MCF 10A (cell line): ENCODE data around the gene EXPH5. TPM values are rescaled to one million over a fixed set of nuclear protein-coding genes. Genes with fewer than 3 reads are reported as not detected.

Experiments used
- BruUV-seq: library from RNA; stranded (reverse); fragments of 400-500 nt; replicated peaks from 2 replicates; lab custom pipeline; 2021; lab: Mats Ljungman, UMichigan
- CTCF ChIA-PET: fragments of 300-600 bp; sonication (Branson Sonifier 250); formaldehyde crosslinking; extraction: SDS; loops from one replicate; lab custom pipeline; 2021; ENCODE audit warnings: antibody characterized with exemption, inconsistent platforms; lab: Yijun Ruan, JAX
- POLR2A ChIA-PET: fragments of 300-600, 350-650 bp; sonication (Branson Sonifier 250); formaldehyde crosslinking; extraction: SDS; loops from one replicate; lab custom pipeline; 2020; ENCODE audit warnings: antibody characterized with exemption, inconsistent platforms; lab: Yijun Ruan, JAX
- DNase-seq: peaks from one replicate; pipeline ENCODE4 v3.0.0-alpha.2; 2018; ENCODE audit not compliant: unreplicated experiment
- H3K27ac Mint-ChIP-seq: one replicate; pipeline ENCODE4 v1.8.0; 2022; ENCODE audit warnings: mild to moderate bottlenecking, low read depth, mixed read lengths; ENCODE audit not compliant: unreplicated experiment
- H3K27me3 Mint-ChIP-seq: one replicate; pipeline ENCODE4 v1.8.0; 2022; ENCODE audit warnings: mixed read lengths; ENCODE audit not compliant: insufficient read depth, unreplicated experiment
- H3K36me3 Mint-ChIP-seq: one replicate; pipeline ENCODE4 v1.8.0; 2022; ENCODE audit warnings: mild to moderate bottlenecking, moderate library complexity, mixed read lengths; ENCODE audit not compliant: insufficient read depth, unreplicated experiment
- H3K4me1 Mint-ChIP-seq: one replicate; pipeline ENCODE4 v1.8.0; 2022; ENCODE audit warnings: mixed read lengths; ENCODE audit not compliant: insufficient read depth, unreplicated experiment
- H3K4me3 Mint-ChIP-seq: one replicate; pipeline ENCODE4 v1.8.0; 2022; ENCODE audit warnings: mild to moderate bottlenecking, moderate library complexity, mixed read lengths; ENCODE audit not compliant: unreplicated experiment
- H3K9me3 Mint-ChIP-seq: one replicate; pipeline ENCODE4 v1.8.0; 2022; ENCODE audit warnings: mixed read lengths; ENCODE audit not compliant: unreplicated experiment
- CTCF ChIP-seq: fragments of 200-600 bp; IDR thresholded peaks from one replicate; pipeline ENCODE4 v1.8.0; 2022; ENCODE audit warnings: antibody characterized with exemption, mild to moderate bottlenecking; ENCODE audit not compliant: unreplicated experiment
- intact Hi-C: fragments of 100-400 bp; cut with micrococcal nuclease; formaldehyde crosslinking; loops from 2 replicates; pipeline ENCODE4 v1.14.1; 2022
- total RNA-seq: library from RNA; stranded (reverse); gene quantifications from 2 replicates; pipeline ENCODE4 v1.2.3, GENCODE V29; 2022

Gene EXPH5
- total RNA-seq, 1 experiment from 2014 or later, result 9.2 TPM

- POLR2A ChIA-PET, result no interaction called here
- no peaks in the 10 kb centered on the region for H3K9me3 Mint-ChIP-seq
- no peak overlapping the region for H3K4me3 Mint-ChIP-seq
- H3K36me3 Mint-ChIP-seq, result peaks cover 11% of the 10 kb centered on the region
- H3K4me1 Mint-ChIP-seq, result peaks cover 10% of the 10 kb centered on the region
- no peak for TF ChIP-seq CTCF
- no peak for DNase-seq
- H3K27me3 Mint-ChIP-seq, result no peaks in the 10 kb centered on the region
- CTCF ChIA-PET, result no interaction called here
- BruUV-seq, result no TSS peak
- intact Hi-C loops, result no loop called here
- H3K27ac Mint-ChIP-seq, result no peak overlapping the region
These were observed 84.6 kb downstream of the EXPH5 start for GRCh38 chr11:108508653-108509593.

- CTCF ChIA-PET, result no interaction called here
- Mint-ChIP-seq H3K36me3 (no peaks in the 10 kb centered on the region), H3K9me3 (no peaks in the 10 kb centered on the region), H3K4me3 (no peak overlapping the region), H3K27me3 (no peaks in the 10 kb centered on the region), H3K27ac (no peak overlapping the region), H3K4me1 (peaks cover 6% of the 10 kb centered on the region)
- intact Hi-C loops, result no loop called here
- no peak for TF ChIP-seq CTCF
- POLR2A ChIA-PET, result interaction anchor here (1.3 kb wide), 1 partner anchor 35 kb away, joined by 4 read pairs; no protein-coding TSS in a partner anchor
- no TSS peak for BruUV-seq
- DNase-seq, result no peak
These were observed 92.2 kb downstream of the EXPH5 start for GRCh38 chr11:108501396-108501795.

GRCh38 chr11:108500721-108501120 lies 92.8 kb downstream of the EXPH5 start:
- BruUV-seq, result no TSS peak
- POLR2A ChIA-PET, result interaction anchor here (1.3 kb wide), 1 partner anchor 34 kb away, joined by 4 read pairs; no protein-coding TSS in a partner anchor
- H3K9me3 Mint-ChIP-seq, result no peaks in the 10 kb centered on the region
- intact Hi-C loops, result no loop called here
- no peaks in the 10 kb centered on the region for H3K36me3 Mint-ChIP-seq
- peaks cover 6% of the 10 kb centered on the region for H3K4me1 Mint-ChIP-seq
- CTCF ChIA-PET, result no interaction called here
- H3K27me3 Mint-ChIP-seq, result no peaks in the 10 kb centered on the region
- no peak for DNase-seq
- TF ChIP-seq CTCF, result no peak
- H3K4me3 Mint-ChIP-seq, result no peak overlapping the region
- H3K27ac Mint-ChIP-seq, result no peak overlapping the region

- intact Hi-C loops, result no loop called here
- no peak overlapping the region for H3K4me3 Mint-ChIP-seq
- POLR2A ChIA-PET, result interaction anchor here (0.6 to 1.3 kb wide), 2 partner anchors 34 to 146 kb away, joined by 4 to 5 read pairs; no protein-coding TSS in a partner anchor
- no peak overlapping the region for H3K27ac Mint-ChIP-seq
- H3K9me3 Mint-ChIP-seq, result no peaks in the 10 kb centered on the region
- H3K4me1 Mint-ChIP-seq, result peaks cover 6% of the 10 kb centered on the region
- no peaks in the 10 kb centered on the region for H3K36me3 Mint-ChIP-seq
- TF ChIP-seq CTCF, result no peak
- DNase-seq, result no peak
- no peaks in the 10 kb centered on the region for H3K27me3 Mint-ChIP-seq
- CTCF ChIA-PET, result no interaction called here
- BruUV-seq, result no TSS peak
These were observed 93.4 kb downstream of the EXPH5 start for GRCh38 chr11:108500169-108500568.
